ENCODE data around the gene EPC2.

DNA sequence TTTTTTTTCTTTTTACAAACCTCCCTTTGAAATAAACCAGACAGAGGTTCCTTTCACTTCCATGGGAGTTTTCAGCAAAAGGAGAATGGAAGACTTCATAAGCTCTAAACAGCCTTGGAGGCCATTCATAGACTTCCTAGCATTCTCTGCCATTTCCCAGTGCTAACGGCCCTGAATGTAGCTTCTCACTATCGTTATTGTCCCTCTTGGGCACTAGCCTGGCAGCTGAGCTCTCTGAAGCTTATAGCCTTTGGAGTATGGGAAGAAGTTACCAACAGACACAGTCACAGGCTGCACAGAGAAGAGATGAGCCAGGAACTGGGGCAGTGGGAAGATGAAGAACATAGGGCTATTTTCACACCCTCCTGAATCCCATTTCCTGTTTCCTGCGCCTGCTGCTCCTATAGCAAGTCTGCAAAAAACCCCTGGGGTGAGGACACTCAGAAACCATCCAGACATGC is 29.1 kb upstream of the EPC2 start:
- TF ChIP-seq, protein P1, sequence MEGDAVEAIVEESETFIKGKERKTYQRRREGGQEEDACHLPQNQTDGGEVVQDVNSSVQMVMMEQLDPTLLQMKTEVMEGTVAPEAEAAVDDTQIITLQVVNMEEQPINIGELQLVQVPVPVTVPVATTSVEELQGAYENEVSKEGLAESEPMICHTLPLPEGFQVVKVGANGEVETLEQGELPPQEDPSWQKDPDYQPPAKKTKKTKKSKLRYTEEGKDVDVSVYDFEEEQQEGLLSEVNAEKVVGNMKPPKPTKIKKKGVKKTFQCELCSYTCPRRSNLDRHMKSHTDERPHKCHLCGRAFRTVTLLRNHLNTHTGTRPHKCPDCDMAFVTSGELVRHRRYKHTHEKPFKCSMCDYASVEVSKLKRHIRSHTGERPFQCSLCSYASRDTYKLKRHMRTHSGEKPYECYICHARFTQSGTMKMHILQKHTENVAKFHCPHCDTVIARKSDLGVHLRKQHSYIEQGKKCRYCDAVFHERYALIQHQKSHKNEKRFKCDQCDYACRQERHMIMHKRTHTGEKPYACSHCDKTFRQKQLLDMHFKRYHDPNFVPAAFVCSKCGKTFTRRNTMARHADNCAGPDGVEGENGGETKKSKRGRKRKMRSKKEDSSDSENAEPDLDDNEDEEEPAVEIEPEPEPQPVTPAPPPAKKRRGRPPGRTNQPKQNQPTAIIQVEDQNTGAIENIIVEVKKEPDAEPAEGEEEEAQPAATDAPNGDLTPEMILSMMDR (IDR thresholded peaks at IDR 0.05) = no peak
- TF ChIP-seq POLR2A (IDR thresholded peaks at IDR 0.05) = no peak

Measured in testis (tissue), 2 donors.